ENCODE results near the gene ZC3H11A.
"Not testable (repeated sequence)": the region's sequence is repeated elsewhere in the genome, so short reads cannot be mapped to it uniquely, and the experiment has no call there.

ZC3H11A gene

GRCh38 chr1:203826175-203826574 lies 30.8 kb downstream of the ZC3H11A start:
- no peak for TF ChIP-seq CTCF (IDR thresholded peaks at IDR 0.05; ENCODE audit: low read depth, low read length)
- no peak overlapping the region for H3K4me3 ChIP-seq (ENCODE audit: low read depth, low read length)

GRCh38 chr1:203828002-203828401 lies 32.6 kb downstream of the ZC3H11A start:
- TF ChIP-seq CTCF (IDR thresholded peaks at IDR 0.05; ENCODE audit: low read depth, low read length), result no peak
- no peak overlapping the region for H3K4me3 ChIP-seq (ENCODE audit: low read depth, low read length)

GRCh38 chr1:203828503-203828902 lies 33.1 kb downstream of the ZC3H11A start:
- no peak for TF ChIP-seq CTCF (IDR thresholded peaks at IDR 0.05; ENCODE audit: low read depth, low read length)
- H3K4me3 ChIP-seq (ENCODE audit: low read depth, low read length), result no peak overlapping the region

- H3K4me3 ChIP-seq (ENCODE audit: low read depth, low read length), result not testable (repeated sequence)
These were observed 33.8 kb downstream of the ZC3H11A start for GRCh38 chr1:203829247-203829646.

- H3K4me3 ChIP-seq (ENCODE audit: low read depth, low read length), result no peak overlapping the region
- TF ChIP-seq CTCF (IDR thresholded peaks at IDR 0.05; ENCODE audit: low read depth, low read length), result no peak
These were observed 40.1 kb downstream of the ZC3H11A start for GRCh38 chr1:203835476-203835875.

- TF ChIP-seq CTCF (IDR thresholded peaks at IDR 0.05; ENCODE audit: low read depth, low read length), result no peak
- H3K4me3 ChIP-seq (ENCODE audit: low read depth, low read length), result no peak overlapping the region
These were observed 43.7 kb downstream of the ZC3H11A start for GRCh38 chr1:203839081-203839480.

GRCh38 chr1:203840208-203840808 lies 44.9 kb downstream of the ZC3H11A start:
- no peak for TF ChIP-seq CTCF (IDR thresholded peaks at IDR 0.05; ENCODE audit: low read depth, low read length)
- no peak overlapping the region for H3K4me3 ChIP-seq (ENCODE audit: low read depth, low read length)

GRCh38 chr1:203842559-203842876 lies 47.1 kb downstream of the ZC3H11A start:
- TF ChIP-seq CTCF (IDR thresholded peaks at IDR 0.05; ENCODE audit: low read depth, low read length), result no peak
- H3K4me3 ChIP-seq (ENCODE audit: low read depth, low read length), result no peak overlapping the region
